ENCODE measurements around the gene INO80B.
A peak's percentile ranks its signal among the peaks of the same experiment; 100 is the strongest.

INO80B gene

DNA sequence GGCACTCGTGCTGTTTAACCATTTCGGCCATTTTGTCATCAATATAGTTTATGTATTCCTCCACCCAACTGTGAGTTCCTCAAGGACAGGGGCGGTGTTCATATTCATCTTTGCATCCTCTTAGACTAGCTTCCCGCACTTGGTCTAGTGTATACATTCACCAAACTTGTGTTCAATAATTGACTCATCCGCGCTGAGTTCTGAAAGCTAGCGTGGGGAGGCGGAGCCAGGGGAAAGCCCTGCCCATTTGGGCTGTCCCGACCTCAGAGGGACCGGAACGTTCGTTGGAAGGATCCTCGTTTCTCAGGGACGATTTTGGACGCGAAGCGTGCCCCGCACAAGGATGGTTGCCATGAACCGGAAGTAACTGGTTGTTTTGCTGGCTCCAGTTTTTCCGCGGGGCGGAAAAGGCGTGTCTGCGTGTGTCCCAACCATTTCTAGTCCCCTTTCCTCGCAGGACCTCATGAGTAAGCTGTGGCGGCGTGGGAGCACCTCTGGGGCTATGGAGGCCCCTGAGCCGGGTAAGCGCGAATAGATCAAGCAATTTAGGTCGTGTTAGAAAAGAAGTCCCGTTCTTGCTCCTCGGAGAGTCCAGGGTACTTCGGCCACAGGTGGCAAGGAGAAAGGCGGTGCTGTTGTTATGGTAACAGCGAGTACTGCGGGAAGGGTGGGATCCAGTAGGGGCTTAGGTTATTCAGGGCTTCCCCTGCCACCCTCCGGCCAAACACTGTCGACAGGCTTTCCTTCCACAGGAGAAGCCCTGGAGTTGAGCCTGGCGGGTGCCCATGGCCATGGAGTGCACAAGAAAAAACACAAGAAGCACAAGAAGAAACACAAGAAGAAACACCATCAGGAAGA, at the start of gene INO80B:
Gene INO80B, plus strand, starts transcription at position 434 of the 858 bp plus-strand sequence. Its CDS starts 30 bp downstream, at position 464.
- TF ChIP-seq, protein P1, sequence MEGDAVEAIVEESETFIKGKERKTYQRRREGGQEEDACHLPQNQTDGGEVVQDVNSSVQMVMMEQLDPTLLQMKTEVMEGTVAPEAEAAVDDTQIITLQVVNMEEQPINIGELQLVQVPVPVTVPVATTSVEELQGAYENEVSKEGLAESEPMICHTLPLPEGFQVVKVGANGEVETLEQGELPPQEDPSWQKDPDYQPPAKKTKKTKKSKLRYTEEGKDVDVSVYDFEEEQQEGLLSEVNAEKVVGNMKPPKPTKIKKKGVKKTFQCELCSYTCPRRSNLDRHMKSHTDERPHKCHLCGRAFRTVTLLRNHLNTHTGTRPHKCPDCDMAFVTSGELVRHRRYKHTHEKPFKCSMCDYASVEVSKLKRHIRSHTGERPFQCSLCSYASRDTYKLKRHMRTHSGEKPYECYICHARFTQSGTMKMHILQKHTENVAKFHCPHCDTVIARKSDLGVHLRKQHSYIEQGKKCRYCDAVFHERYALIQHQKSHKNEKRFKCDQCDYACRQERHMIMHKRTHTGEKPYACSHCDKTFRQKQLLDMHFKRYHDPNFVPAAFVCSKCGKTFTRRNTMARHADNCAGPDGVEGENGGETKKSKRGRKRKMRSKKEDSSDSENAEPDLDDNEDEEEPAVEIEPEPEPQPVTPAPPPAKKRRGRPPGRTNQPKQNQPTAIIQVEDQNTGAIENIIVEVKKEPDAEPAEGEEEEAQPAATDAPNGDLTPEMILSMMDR (IDR thresholded peaks at IDR 0.05; ENCODE audit: borderline replicate concordance, control extremely low read depth, extremely low read depth, insufficient read depth, missing control alignments), result no peak
- in situ Hi-C loops (cut with MboI; ENCODE audit: low sequenced_read_pairs, unreplicated experiment), result no loop called here
- peak; percentile 88 for DNase-seq (ENCODE audit: low spot score)

DNA sequence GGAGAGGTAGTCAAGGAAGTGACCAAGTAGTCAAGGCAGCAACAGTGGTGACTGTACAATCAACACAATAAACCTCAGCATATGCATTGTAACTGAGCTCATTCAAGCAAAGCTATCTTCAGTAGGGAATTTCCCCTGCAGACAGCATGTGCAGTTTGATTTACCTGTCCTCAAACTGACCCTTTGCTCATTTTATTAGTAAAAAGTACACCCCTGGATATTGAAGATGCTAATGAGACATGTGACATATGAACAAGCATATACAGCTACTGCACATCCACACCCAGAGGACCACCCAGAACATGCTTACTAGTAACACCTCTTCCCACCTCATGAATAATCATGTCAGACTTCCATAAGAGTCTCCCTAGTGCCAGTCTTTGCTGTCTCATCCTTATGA, 48.9 kb upstream of the INO80B start:
- in situ Hi-C loops (cut with MboI; ENCODE audit: low sequenced_read_pairs, unreplicated experiment), result no loop called here
- peak; percentile 61 for DNase-seq (ENCODE audit: low spot score)
- TF ChIP-seq, protein P1 (IDR thresholded peaks at IDR 0.05; ENCODE audit: borderline replicate concordance, control extremely low read depth, extremely low read depth, insufficient read depth, missing control alignments), result no peak

DNA sequence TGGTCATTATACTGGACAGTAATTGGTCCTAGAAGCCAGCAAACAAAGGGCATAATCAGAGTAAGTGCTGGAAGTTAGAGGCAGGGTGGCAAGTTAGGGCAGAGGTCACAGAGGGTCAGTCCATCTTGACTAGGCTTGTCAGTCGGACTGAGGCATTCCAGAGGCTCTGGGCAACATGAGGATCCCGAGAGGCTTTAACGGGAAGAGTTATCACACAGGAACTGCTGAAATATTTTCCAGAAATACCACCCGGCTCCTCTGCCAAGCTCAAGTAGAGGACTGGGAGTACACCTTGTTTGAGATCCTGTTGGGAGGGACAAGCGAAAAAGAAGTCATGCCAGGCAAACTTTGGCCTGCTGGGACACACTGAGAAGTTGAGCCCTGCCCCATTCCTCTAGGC, 47.2 kb upstream of the INO80B start:
- TF ChIP-seq, protein P1 (IDR thresholded peaks at IDR 0.05; ENCODE audit: borderline replicate concordance, control extremely low read depth, extremely low read depth, insufficient read depth, missing control alignments), result no peak
- in situ Hi-C loops (cut with MboI; ENCODE audit: low sequenced_read_pairs, unreplicated experiment), result no loop called here
- DNase-seq (ENCODE audit: low spot score), result no peak

DNA sequence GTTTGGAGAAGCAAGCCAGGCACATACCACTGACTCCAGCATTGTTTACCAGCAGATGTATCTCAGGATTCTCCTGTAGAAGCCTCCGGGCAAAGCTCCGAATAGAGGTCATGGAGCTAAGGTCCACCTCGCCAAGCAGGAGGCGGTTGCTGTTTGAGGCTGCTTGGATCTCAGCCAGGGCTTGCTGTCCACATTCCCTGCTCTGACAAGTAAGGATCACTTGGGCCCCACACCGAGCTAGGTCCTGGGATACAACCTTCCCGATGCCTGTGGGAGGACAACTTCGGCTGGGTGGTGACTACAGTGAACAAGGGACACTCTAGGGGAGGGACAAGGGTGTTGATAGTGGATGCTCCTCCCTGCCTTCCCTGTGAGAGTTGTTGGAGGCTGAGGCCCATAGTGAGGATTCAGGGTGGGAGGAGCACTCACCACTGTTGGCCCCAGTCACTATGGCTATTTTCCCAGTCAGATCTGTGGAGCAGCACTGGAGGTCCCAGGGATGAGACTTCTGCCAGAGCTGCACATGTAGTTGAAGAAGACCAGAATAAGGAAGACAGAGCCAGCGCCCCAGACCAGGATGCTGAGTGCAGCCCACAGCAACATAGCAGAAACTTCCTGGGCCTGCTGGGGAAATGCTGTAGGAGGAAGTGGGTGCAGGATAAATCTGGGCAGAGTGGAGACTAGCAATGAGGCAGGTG, 41.7 kb upstream of the INO80B start:
- TF ChIP-seq, protein P1 (IDR thresholded peaks at IDR 0.05; ENCODE audit: borderline replicate concordance, control extremely low read depth, extremely low read depth, insufficient read depth, missing control alignments), result no peak
- in situ Hi-C loops (cut with MboI; ENCODE audit: low sequenced_read_pairs, unreplicated experiment), result no loop called here
- DNase-seq (ENCODE audit: low spot score), result no peak

DNA sequence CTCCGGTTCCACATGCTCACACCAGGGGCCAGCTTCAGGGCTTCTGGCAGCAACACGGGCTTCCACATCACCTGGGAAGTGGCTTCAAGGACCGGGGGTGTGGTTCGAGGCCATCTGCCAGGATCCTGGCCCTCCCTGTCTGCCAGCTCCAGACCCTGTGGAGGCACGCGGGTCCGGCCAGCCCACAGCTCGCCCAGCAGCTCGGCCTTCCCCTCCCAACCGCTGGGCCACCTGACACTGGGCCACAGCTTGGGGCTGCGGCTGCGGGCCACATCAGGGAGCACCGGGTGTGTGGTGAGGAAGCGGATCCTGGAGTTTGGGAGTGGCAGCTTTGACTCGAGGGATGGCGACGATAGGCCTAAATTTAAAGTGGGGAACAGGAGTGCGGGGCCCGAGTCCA, 40.4 kb upstream of the INO80B start:
- no peak for DNase-seq (ENCODE audit: low spot score)
- in situ Hi-C loops (cut with MboI; ENCODE audit: low sequenced_read_pairs, unreplicated experiment), result no loop called here
- TF ChIP-seq, protein P1 (IDR thresholded peaks at IDR 0.05; ENCODE audit: borderline replicate concordance, control extremely low read depth, extremely low read depth, insufficient read depth, missing control alignments), result no peak

DNA sequence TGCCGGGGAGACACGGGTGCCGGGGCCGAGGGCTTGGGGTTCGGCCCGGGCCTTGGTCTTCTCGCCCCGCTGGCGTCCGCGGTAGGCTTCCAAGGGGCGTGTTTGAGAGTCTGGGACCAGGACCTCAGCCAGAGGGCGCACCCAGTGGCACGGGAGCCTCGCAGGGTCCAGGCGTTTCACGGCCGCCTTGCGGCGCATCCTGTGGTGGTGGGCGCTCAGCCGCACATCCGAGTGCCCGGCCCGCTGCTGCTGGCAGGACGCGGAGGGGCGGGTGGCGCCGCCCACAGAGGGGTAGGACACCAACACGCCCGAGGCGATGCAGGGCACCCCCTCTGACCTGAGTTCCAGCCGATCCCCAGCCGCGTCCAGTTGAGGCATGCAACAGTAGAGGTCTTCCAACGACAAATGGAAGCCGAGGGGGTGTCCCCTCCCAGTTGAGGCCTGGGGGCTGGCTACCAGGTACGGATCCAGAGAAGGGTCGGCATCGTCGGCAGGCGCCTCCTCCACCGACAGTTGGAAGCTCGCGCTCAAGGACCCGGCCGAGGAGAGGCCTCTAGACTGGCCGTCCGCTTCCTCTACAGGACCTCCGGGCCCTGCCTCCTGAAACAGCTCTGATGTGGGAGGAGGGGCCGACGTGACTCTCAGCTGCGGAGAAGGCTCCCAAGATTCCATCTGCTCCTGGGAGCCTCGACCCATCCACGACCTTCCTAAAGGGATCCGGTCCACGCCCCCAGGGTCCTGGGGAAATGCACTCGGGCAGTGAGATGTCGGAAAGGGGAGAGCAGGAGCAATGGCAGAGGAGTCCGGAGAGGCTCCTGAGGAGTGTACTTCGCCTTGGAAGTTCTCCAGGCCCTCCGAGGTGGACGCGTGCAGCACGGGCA, 39.8 kb upstream of the INO80B start:
- in situ Hi-C loops (cut with MboI; ENCODE audit: low sequenced_read_pairs, unreplicated experiment), result no loop called here
- DNase-seq (ENCODE audit: low spot score), result peak; percentile 63
- TF ChIP-seq, protein P1 (IDR thresholded peaks at IDR 0.05; ENCODE audit: borderline replicate concordance, control extremely low read depth, extremely low read depth, insufficient read depth, missing control alignments), result no peak
